ENCODE measurements around the gene GPR139.

The GPR139 gene

DNA sequence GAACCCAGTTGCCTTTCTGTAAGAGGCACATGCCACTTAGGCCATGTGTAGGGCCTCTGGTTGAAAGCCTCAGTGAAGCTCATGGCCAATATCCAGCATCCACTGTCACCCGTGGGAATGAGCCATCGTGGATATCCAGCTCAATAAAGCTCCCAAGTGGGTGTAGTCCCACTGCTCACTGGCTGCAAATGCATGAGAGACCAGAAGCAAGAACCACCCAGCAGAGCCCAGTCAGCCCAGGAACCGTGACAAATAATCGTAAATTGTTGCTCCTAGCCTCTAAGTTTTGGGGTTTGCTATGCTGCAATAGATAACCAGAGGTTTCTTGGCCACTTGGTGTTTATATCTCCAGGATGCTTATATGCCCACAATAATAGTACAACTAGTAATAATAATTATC, 33.7 kb downstream of the GPR139 start:
- Mint-ChIP-seq H3K4me1 (ENCODE audit: low read depth) (no peaks in the 10 kb centered on the region), H3K27me3 (ENCODE audit: low read depth) (no peaks in the 10 kb centered on the region), H3K4me3 (no peak overlapping the region), H3K9me3 (no peaks in the 10 kb centered on the region), H3K27ac (no peak overlapping the region), H3K36me3 (ENCODE audit: low read depth) (no peaks in the 10 kb centered on the region)
- no peak for DNase-seq (ENCODE audit: low spot score)

DNA sequence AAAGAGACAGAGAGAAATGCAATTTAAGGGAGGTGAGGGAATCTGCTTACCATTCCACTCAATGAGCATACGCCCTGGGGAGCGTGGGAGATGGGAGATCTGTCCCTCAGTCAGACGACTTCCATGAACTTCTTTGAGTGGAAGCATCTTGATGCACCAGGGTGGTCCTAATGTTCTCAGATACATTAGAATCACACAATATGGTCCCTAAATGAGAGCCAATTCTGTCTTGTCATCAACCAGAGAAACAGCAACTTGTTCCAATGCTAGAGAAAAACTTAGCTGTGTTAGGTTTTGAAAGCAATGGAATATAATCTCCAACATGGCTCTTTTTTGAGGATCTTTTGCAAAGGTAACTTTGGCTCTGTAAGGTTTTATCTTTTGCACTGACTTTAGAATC, 44.1 kb downstream of the GPR139 start:
- H3K4me1 Mint-ChIP-seq (ENCODE audit: low read depth) = no peaks in the 10 kb centered on the region
- no peak overlapping the region for H3K4me3 Mint-ChIP-seq
- no peaks in the 10 kb centered on the region for H3K27me3 Mint-ChIP-seq (ENCODE audit: low read depth)
- no peaks in the 10 kb centered on the region for H3K36me3 Mint-ChIP-seq (ENCODE audit: low read depth)
- H3K27ac Mint-ChIP-seq = no peak overlapping the region
- DNase-seq (ENCODE audit: low spot score) = no peak
- H3K9me3 Mint-ChIP-seq = peaks cover 11% of the 10 kb centered on the region

DNA sequence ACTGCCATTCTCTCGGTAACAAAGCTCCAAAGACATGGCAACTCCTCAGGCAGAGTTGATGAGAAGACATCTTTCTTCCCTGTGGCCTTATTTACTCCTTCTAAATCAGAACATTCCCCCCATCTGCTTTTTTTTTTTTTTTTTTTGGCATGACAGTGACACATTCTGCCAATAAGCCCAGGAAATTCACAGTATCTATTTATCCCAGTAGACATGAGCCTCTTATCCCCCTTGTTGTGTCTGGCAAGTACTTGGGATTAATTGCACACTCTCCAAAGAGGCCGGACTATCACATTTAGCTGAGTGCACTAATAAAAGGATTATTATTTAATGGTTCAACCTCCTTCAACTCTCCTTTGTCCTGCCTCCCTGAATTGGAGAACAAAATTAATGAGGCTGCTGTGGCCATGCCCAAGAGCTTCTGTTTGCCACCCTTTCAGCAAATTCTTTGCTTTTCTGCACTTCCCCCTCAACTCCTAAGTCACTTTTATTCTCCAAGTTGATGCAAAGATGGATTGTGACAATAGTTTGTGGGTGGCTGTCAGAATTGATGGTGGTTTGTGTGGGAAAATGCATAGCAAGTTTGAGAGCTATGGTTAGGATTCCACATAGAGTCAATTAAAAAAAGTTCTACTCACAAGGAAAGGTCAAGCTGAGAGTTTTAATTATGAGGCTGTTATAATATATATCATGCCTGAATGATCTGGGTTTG, 47.2 kb downstream of the GPR139 start:
- H3K27me3 Mint-ChIP-seq (ENCODE audit: low read depth) = no peaks in the 10 kb centered on the region
- no peaks in the 10 kb centered on the region for H3K4me1 Mint-ChIP-seq (ENCODE audit: low read depth)
- H3K4me3 Mint-ChIP-seq = no peak overlapping the region
- peaks cover 2% of the 10 kb centered on the region for H3K9me3 Mint-ChIP-seq
- no peak overlapping the region for H3K27ac Mint-ChIP-seq
- DNase-seq (ENCODE audit: low spot score) = no peak
- no peaks in the 10 kb centered on the region for H3K36me3 Mint-ChIP-seq (ENCODE audit: low read depth)

DNA sequence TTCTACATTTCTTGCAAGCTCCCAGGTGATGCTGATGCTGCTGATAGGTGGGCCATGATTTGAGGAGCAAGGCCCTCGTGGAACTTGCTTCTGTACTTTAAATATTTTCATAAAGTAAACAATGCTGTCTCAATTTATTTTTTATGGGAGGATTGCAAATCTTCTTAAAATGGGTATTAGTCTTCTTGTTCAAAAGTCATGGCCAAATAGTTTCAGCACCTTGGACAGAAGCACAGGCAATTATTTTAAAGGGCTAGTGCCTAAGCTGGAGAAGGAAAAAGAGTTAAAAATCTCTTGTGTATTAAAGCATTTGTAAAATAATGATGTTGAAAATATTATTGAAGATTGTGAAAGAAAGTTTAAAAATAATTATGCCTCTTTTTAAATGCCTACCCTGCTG, 50.5 kb downstream of the GPR139 start:
- DNase-seq (ENCODE audit: low spot score) = no peak
- Mint-ChIP-seq H3K4me1 (ENCODE audit: low read depth) (no peaks in the 10 kb centered on the region), H3K27me3 (ENCODE audit: low read depth) (no peaks in the 10 kb centered on the region), H3K4me3 (no peak overlapping the region), H3K27ac (no peak overlapping the region), H3K9me3 (peaks cover 3% of the 10 kb centered on the region), H3K36me3 (ENCODE audit: low read depth) (no peaks in the 10 kb centered on the region)

DNA sequence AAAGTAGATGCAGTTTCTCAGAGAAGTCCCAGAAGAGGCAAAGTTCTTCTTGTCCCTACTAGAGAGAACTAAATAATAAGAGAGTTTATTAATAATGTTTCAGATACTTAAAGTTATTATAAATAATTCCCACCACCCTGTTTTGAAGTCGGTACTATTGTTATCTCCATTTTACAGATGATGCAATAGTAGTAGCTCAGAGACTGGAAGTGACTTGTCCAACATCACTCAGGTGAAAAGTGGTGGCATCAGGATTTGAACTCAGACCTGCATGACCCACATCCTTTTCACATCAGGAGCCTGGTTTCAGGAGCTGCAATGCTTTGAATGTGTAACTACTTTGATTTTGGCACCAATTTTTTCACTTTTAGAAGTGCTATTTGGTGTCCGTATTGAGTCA, 52.7 kb downstream of the GPR139 start:
- Mint-ChIP-seq H3K9me3 (peaks cover 3% of the 10 kb centered on the region), H3K4me3 (no peak overlapping the region), H3K36me3 (ENCODE audit: low read depth) (no peaks in the 10 kb centered on the region), H3K27ac (no peak overlapping the region), H3K4me1 (ENCODE audit: low read depth) (no peaks in the 10 kb centered on the region), H3K27me3 (ENCODE audit: low read depth) (no peaks in the 10 kb centered on the region)
- DNase-seq (ENCODE audit: low spot score) = no peak

DNA sequence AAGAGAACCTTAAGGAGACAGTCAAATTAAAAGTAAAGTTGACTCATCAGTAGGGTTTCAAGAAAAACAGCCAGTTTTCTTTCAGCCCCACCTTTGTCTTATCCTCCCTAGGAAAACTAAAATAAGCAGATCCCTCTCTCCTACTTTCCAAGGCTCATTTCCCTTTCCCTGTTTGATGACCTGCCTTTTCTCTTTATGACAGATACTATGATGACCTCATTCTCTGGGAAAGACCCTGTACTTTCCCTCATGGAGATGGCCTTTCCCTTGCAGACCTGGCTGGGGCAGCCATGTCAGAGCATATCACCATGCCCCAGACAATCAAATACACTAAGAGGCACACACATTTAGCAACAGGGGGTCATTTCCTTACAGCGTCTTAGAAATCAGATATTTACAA, 53.6 kb downstream of the GPR139 start:
- H3K27me3 Mint-ChIP-seq (ENCODE audit: low read depth) = no peaks in the 10 kb centered on the region
- H3K9me3 Mint-ChIP-seq = peaks cover 3% of the 10 kb centered on the region
- DNase-seq (ENCODE audit: low spot score) = no peak
- no peak overlapping the region for H3K27ac Mint-ChIP-seq
- H3K4me1 Mint-ChIP-seq (ENCODE audit: low read depth) = no peaks in the 10 kb centered on the region
- no peaks in the 10 kb centered on the region for H3K36me3 Mint-ChIP-seq (ENCODE audit: low read depth)
- no peak overlapping the region for H3K4me3 Mint-ChIP-seq

DNA sequence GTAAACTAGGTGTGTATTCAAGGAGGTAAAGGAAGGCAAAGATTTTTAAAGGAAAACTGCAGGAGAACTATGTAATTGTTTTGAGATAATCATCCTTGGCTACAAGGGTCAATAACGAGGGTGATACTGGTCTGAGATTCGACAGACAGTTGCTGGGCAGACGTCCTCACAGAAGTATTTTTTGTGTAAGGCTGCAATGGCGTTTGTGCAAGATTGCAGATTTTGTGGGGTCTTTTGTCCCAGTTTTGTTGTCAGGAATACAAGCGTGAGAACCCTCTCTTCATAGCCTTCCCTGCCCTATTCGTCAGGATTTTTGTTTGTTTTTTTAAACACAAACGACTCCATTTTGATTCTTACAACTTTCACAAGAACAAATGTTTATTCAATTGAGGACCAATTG, 57.5 kb downstream of the GPR139 start:
- Mint-ChIP-seq H3K27me3 (ENCODE audit: low read depth) (no peaks in the 10 kb centered on the region), H3K9me3 (peaks cover 3% of the 10 kb centered on the region), H3K4me1 (ENCODE audit: low read depth) (no peaks in the 10 kb centered on the region), H3K27ac (no peak overlapping the region), H3K4me3 (no peak overlapping the region), H3K36me3 (ENCODE audit: low read depth) (no peaks in the 10 kb centered on the region)
- no peak for DNase-seq (ENCODE audit: low spot score)

DNA sequence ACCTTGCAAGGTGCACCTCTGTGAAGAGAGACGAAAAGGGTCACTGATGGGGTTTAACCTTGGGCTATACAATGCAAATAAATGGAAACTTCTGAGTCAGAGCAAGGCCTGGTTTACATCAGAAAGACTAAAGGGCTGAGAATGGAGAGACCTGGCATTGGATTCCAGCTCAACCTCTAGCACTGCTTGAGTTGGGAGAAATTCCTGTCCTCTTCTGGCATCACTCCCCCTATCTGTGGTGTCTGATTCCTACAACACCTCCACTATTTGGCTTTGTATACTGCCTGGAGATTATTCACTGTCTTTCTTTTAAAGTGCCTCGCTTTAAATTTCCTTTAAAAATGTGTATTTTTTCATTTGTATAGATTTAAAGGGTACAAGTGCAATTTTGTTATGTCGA, 68.8 kb downstream of the GPR139 start:
- Mint-ChIP-seq H3K4me1 (ENCODE audit: low read depth) (no peaks in the 10 kb centered on the region), H3K4me3 (no peak overlapping the region), H3K27me3 (ENCODE audit: low read depth) (no peaks in the 10 kb centered on the region), H3K9me3 (no peaks in the 10 kb centered on the region), H3K27ac (no peak overlapping the region), H3K36me3 (ENCODE audit: low read depth) (no peaks in the 10 kb centered on the region)
- DNase-seq (ENCODE audit: low spot score) = no peak

DNA sequence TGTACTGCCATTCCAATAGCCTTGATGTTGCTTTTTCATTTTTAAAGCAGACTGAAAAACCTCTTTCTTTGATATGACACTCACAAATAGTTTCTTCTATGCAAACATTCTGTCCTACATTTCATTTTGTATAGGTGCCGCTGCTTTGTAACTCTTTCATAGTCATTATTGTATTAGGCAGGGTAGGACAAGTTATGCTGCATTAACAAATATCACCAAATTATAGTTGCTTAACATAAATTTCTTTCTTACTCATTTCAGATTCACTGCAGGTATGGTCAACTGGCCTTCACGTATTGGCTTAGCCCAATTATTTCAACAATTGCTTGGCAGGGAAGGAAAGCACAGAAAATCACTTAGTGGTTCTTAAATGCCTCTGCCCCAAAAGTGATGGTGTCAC, 70.8 kb downstream of the GPR139 start:
- Mint-ChIP-seq H3K4me3 (no peak overlapping the region), H3K27ac (no peak overlapping the region), H3K27me3 (ENCODE audit: low read depth) (no peaks in the 10 kb centered on the region), H3K36me3 (ENCODE audit: low read depth) (no peaks in the 10 kb centered on the region), H3K4me1 (ENCODE audit: low read depth) (no peaks in the 10 kb centered on the region), H3K9me3 (no peaks in the 10 kb centered on the region)
- no peak for DNase-seq (ENCODE audit: low spot score)

DNA sequence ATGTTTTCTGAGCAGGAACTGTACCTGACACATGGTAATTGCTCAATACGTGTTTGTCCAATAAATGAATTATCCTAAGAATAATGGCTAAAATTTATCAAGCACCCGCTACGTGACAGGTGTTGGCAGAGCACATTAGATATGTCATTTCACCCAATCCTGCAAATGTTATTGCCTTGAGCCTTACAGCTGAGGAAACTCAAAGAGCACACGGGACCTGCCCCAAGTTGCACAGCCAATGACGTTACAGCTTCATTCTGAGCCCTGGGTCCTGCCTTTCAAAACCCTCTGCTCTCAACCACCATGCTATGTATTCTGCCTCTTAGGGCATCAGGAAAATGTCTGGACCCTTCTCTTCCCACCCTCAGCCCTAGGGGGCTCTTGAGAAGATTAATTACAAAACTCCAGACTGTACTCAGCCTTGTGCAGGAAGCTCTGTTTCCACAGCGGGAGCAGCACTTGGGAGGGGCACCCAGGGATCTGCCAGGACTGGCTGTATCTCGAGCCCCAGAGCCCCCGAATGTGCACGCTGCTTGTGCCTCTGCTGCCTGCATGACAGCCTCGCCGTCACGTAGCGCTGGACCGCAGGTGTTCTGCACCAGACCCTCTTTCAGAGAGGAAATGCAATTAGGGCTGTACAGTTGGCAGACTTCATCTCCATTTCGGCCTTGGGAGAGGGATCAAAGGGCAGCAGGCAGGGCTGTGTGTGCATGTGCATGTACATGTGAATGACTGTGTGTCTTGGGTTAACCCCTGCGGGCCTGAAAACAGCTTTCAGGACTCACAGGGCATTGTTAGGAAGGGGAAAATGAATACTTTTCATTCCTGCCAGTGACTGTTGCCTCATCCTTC, 71.6 kb downstream of the GPR139 start:
- H3K27me3 Mint-ChIP-seq (ENCODE audit: low read depth) = no peaks in the 10 kb centered on the region
- no peak overlapping the region for H3K4me3 Mint-ChIP-seq
- no peak overlapping the region for H3K27ac Mint-ChIP-seq
- H3K9me3 Mint-ChIP-seq = no peaks in the 10 kb centered on the region
- H3K4me1 Mint-ChIP-seq (ENCODE audit: low read depth) = no peaks in the 10 kb centered on the region
- DNase-seq (ENCODE audit: low spot score) = no peak
- H3K36me3 Mint-ChIP-seq (ENCODE audit: low read depth) = no peaks in the 10 kb centered on the region

DNA sequence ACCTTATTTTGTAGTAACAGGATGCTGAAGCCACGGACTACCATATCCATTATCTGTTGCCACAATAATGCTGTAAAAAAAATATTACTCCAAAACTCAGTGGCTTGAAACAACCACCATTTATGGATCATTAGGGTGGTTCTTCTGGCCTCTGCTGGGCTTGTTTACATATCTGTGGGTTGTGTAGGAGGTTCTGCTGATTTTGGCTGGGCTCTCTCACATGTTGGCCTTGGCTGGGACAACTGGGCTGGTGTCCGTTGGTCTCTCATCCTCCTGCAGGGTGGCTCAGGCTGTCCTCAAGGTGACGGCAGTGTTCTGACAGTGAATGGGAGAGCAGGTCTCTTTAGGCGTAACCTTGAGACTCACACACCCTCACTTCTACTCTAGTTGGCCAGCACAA, 76.0 kb downstream of the GPR139 start:
- Mint-ChIP-seq H3K9me3 (no peaks in the 10 kb centered on the region), H3K36me3 (ENCODE audit: low read depth) (no peaks in the 10 kb centered on the region), H3K4me1 (ENCODE audit: low read depth) (no peaks in the 10 kb centered on the region), H3K27me3 (ENCODE audit: low read depth) (no peaks in the 10 kb centered on the region), H3K27ac (no peak overlapping the region), H3K4me3 (no peak overlapping the region)
- no peak for DNase-seq (ENCODE audit: low spot score)

DNA sequence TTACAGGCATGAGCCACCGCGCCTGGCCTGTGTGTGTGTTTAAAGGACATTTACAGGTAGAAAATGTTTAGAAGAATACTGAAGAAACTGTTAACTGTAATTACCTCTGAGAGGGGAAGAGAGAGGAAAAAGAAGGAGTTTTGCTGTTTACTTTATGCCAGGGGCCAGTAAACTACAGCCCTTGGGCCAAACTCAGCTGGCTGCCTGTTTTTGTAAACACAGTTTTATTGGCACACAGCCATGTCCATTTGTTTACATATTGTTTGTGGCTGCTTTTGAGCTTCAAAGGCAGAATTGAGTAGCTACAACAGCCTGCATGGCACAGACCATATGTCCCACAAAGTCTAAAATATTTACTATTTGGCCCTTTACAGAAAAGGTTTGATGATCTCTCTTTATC, 76.4 kb downstream of the GPR139 start:
- Mint-ChIP-seq H3K9me3 (no peaks in the 10 kb centered on the region), H3K27me3 (ENCODE audit: low read depth) (no peaks in the 10 kb centered on the region), H3K4me1 (ENCODE audit: low read depth) (no peaks in the 10 kb centered on the region), H3K36me3 (ENCODE audit: low read depth) (no peaks in the 10 kb centered on the region), H3K4me3 (no peak overlapping the region), H3K27ac (no peak overlapping the region)
- no peak for DNase-seq (ENCODE audit: low spot score)

DNA sequence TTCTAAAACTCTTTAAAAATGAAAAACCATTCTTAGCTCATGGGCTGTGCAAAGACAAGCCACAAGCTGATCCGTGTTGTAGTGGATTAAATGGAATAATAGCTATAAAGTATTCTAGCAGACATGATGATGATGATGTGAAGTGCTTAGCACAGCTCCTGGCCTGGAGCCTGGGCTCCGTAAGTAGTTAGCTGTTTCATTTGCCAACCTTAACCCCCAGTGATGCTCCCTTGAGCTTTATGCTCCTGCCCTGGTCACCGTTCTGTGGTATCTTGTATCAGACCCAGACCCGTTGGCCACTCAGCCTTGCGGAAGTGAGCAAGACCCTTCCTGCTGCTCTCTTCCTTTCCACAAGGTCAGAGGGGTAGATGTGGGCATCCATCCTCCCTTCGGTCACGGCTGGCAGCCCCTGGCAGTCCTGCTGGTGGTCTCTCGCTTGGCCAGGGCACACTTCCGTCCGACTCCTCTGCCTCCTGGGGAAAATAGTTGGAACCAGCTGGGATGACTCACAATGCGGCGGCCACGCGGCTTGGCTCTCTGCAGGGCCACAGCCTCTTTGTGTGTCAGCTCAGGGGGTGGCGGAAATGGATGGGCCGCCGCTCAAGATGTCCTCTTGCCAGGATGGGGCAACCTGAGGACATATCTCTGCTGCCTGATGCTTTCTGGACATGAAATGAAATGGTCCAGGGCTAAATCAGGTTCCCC, 79.1 kb downstream of the GPR139 start:
- Mint-ChIP-seq H3K27me3 (ENCODE audit: low read depth) (no peaks in the 10 kb centered on the region), H3K27ac (no peak overlapping the region), H3K4me1 (ENCODE audit: low read depth) (no peaks in the 10 kb centered on the region), H3K9me3 (no peaks in the 10 kb centered on the region), H3K36me3 (ENCODE audit: low read depth) (no peaks in the 10 kb centered on the region), H3K4me3 (no peak overlapping the region)
- DNase-seq (ENCODE audit: low spot score) = no peak

DNA sequence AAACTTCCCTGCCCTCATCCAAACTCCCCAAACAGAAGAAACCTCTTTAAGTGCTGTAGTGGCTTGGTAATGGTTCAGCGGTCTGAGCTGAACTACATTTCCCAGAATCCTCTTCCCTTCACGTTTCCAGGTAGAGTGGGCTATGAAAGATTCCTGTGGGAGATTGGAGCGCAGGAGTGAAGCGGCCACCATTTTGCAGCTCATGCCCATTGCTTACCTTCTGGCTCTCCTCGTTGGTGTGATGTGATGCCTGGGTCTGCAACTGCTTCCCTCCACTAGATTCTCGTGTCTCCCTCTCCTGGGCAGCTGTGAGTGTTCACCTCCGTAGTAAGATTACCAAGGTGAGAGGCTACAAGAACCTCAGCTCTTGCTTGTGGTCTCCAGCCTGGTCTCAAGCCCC, 82.1 kb downstream of the GPR139 start:
- Mint-ChIP-seq H3K36me3 (ENCODE audit: low read depth) (no peaks in the 10 kb centered on the region), H3K27me3 (ENCODE audit: low read depth) (no peaks in the 10 kb centered on the region), H3K9me3 (no peaks in the 10 kb centered on the region), H3K4me1 (ENCODE audit: low read depth) (no peaks in the 10 kb centered on the region), H3K27ac (no peak overlapping the region), H3K4me3 (no peak overlapping the region)
- no peak for DNase-seq (ENCODE audit: low spot score)
